B cell (primary cell): ENCODE results near the gene LGALS9C. TPM values are rescaled to one million over a fixed set of nuclear protein-coding genes. Genes with fewer than 3 reads are reported as not detected.
"Not testable (repeated sequence)": the region's sequence is repeated elsewhere in the genome, so short reads cannot be mapped to it uniquely, and the experiment has no call there.

Source experiments
- ATAC-seq: fragments of 200-7000 bp; cut with Tn5 transposase; one replicate; pipeline ENCODE4 v1.10.0; 2021; ENCODE audit warnings: low read depth, mild to moderate bottlenecking, moderate number of reproducible peaks, moderate library complexity
- CTCF ChIA-PET: fragments of 350-600 bp; sonication (Branson Sonifier 250); formaldehyde crosslinking; loops from one replicate; lab custom pipeline; 2021; ENCODE audit warnings: antibody characterized with exemption, inconsistent platforms; lab: Charles Lee
- POLR2A ChIA-PET: fragments of 350-600 bp; sonication (Branson Sonifier 250); formaldehyde crosslinking; loops from one replicate; lab custom pipeline; 2021; ENCODE audit warnings: antibody characterized with exemption; lab: Charles Lee
- DNase-seq: peaks from one replicate; pipeline ENCODE4 v3.0.0; 2013
- H2AFZ ChIP-seq: 2 replicates; pipeline ENCODE4 v1.6.1; 2012; ENCODE audit warnings: mild to moderate bottlenecking, low read depth, low read length; ENCODE audit not compliant: insufficient read depth, poor library complexity, severe bottlenecking
- H3K27ac ChIP-seq, 2 donors: 1 replicate in 1 of 2; 2 replicates in 1 of 2; pipeline ENCODE4 v1.5.1; 2012 to 2013; ENCODE audit warnings: low read length in 2 of 2, mild to moderate bottlenecking in 2 of 2, moderate library complexity in 1 of 2
- H3K27me3 ChIP-seq, 4 experiments: fragments of 200-600 bp in 1 of 4; sonication (generic) in 1 of 4; replicated peaks in 1 of 4; 1 replicate in 2 of 4; 2 replicates in 2 of 4; pipeline versions ENCODE4 v1.6.1 to v1.7.0; 2013 to 2016; ENCODE audit warnings: low read length in 3 of 4, mild to moderate bottlenecking in 2 of 4, mixed read lengths in 1 of 4, moderate library complexity in 1 of 4; ENCODE audit not compliant: insufficient read depth in 4 of 4, control insufficient read depth in 3 of 4; ENCODE audit errors: control extremely low read depth in 1 of 4
- H3K36me3 ChIP-seq, 2 experiments: replicated peaks in 1 of 2; 1 replicate in 1 of 2; 2 replicates in 1 of 2; pipeline versions ENCODE4 v1.6.1 to v1.7.1; 2013; ENCODE audit warnings: low read length in 1 of 2; ENCODE audit not compliant: insufficient read depth in 2 of 2, control insufficient read depth in 1 of 2; ENCODE audit errors: control extremely low read depth in 1 of 2, extremely low read depth in 1 of 2
- H3K4me1 ChIP-seq, 2 donors: fragments of 200-600 bp in 1 of 2; sonication (generic) in 1 of 2; 1 replicate in 1 of 2; 2 replicates in 1 of 2; pipeline versions ENCODE4 v1.5.1 to v1.6.1; 2013 to 2017; ENCODE audit warnings: low read length in 2 of 2; ENCODE audit not compliant: control insufficient read depth in 2 of 2, insufficient read depth in 2 of 2
- H3K4me2 ChIP-seq: replicated peaks from 2 replicates; pipeline ENCODE3; 2012; ENCODE audit warnings: mild to moderate bottlenecking, low read depth, low read length; ENCODE audit not compliant: poor library complexity, severe bottlenecking
- H3K4me3 ChIP-seq, 5 experiments: fragments of 200-600 bp in 1 of 5; sonication (generic) in 1 of 5; 1 replicate in 3 of 5; 2 replicates in 2 of 5; pipeline versions ENCODE4 v1.5.1 to v1.7.0; 2011 to 2016; ENCODE audit warnings: low read length in 4 of 5, mild to moderate bottlenecking in 4 of 5, low read depth in 2 of 5, control low read depth in 1 of 5, moderate library complexity in 1 of 5; ENCODE audit not compliant: insufficient read depth in 1 of 5; ENCODE audit errors: control extremely low read depth in 1 of 5, extremely low read depth in 1 of 5
- H3K79me2 ChIP-seq: fragments of 200-600 bp; sonication (generic); one replicate; pipeline ENCODE4 v1.6.0; 2016; ENCODE audit warnings: low read length; ENCODE audit not compliant: control insufficient read depth, insufficient read depth
- H3K9ac ChIP-seq: fragments of 200-600 bp; sonication (generic); 2 replicates; pipeline ENCODE4 v1.6.1; 2017; ENCODE audit warnings: mild to moderate bottlenecking, low read length, moderate library complexity
- H3K9me3 ChIP-seq, 3 donors: one replicate each; pipeline versions ENCODE4 v1.6.1 to v1.7.1; 2013; ENCODE audit warnings: low read length in 2 of 3; ENCODE audit not compliant: control insufficient read depth in 2 of 3, insufficient read depth in 1 of 3; ENCODE audit errors: control extremely low read depth in 1 of 3
- H4K20me1 ChIP-seq: 2 replicates; pipeline ENCODE4 v1.6.0; 2012; ENCODE audit warnings: mild to moderate bottlenecking, low read length; ENCODE audit not compliant: insufficient read depth, control insufficient read depth, poor library complexity, severe bottlenecking
- H3K27ac Mint-ChIP-seq: one replicate; pipeline ENCODE4 v1.8.0; 2021; ENCODE audit warnings: mixed read lengths
- H3K27me3 Mint-ChIP-seq: one replicate; pipeline ENCODE4 v1.8.0; 2021; ENCODE audit warnings: mixed read lengths
- H3K4me1 Mint-ChIP-seq: one replicate; pipeline ENCODE4 v1.8.0; 2021; ENCODE audit warnings: mixed read lengths
- H3K4me3 Mint-ChIP-seq: one replicate; pipeline ENCODE4 v1.8.0; 2021; ENCODE audit warnings: mixed read lengths
- H3K9me3 Mint-ChIP-seq: one replicate; pipeline ENCODE4 v1.8.0; 2022; ENCODE audit warnings: mixed read lengths; ENCODE audit not compliant: insufficient read depth
- WGBS: methylation state at CpG from one replicate; pipeline ENCODE4 v1.1.5; 2013; ENCODE audit warnings: missing lambda C conversion rate; ENCODE audit not compliant: insufficient coverage; 5-methylcytosine and 5-hydroxymethylcytosine counted together
- intact Hi-C: fragments of 100-400 bp; cut with micrococcal nuclease; formaldehyde crosslinking; loops from one replicate; pipeline ENCODE4 v1.10.0; 2022
- polyA plus RNA-seq: library from polyadenylated mRNA; depleted of rRNA; stranded (reverse); fragments of >200 nt; gene quantifications from 2 replicates; pipeline ENCODE4 v1.2.3, GENCODE V29; 2012
- total RNA-seq, 2 donors: library from RNA; stranded (reverse); fragments of 120-200 nt in 1 of 2; gene quantifications; 1 replicate in 1 of 2; 2 replicates in 1 of 2; pipeline versions ENCODE4 v1.2.3 to v1.2.4, GENCODE V29; 2013 to 2022

LGALS9C gene
- total and polyA plus RNA-seq, 2 donors (not counting 1 experiment from before 2014, with no cell fraction given), result 0.25 to 0.44 TPM

DNA sequence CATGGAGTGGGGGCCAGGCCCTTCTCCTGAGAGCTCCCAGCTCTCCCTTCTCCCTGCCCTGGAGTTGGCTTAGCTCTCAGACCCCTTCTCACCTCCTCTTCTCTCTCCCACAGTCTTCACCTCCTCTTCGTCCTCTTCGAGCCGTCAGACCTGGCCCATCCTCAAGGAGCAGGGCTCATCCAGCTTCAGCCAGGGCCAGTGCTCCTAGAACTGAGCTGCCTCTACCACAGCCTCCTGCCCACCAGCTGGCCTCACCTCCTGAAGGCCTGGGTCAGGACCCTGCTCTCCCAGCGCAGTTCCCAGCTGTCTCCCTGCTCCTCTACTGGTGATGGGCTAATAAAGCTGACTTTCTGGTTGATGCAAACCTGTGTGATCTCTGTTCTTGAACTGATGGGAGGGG is 34.1 kb upstream of the LGALS9C start:
- DNase-seq, H3K4me2 ChIP-seq, H3K9ac ChIP-seq, ATAC-seq, H2AFZ ChIP-seq, H3K4me1 ChIP-seq, H3K27ac Mint-ChIP-seq, H3K9me3 Mint-ChIP-seq, CTCF ChIA-PET, H3K79me2 ChIP-seq, intact Hi-C loops, H3K4me1 Mint-ChIP-seq, H3K4me3 Mint-ChIP-seq, H3K27me3 ChIP-seq, H4K20me1 ChIP-seq, H3K27ac ChIP-seq, H3K9me3 ChIP-seq, H3K27me3 Mint-ChIP-seq, H3K36me3 ChIP-seq, POLR2A ChIA-PET, H3K4me3 ChIP-seq: not testable (repeated sequence)
- no CpG with 5 or more reads among the region's 4 CpGs for WGBS

DNA sequence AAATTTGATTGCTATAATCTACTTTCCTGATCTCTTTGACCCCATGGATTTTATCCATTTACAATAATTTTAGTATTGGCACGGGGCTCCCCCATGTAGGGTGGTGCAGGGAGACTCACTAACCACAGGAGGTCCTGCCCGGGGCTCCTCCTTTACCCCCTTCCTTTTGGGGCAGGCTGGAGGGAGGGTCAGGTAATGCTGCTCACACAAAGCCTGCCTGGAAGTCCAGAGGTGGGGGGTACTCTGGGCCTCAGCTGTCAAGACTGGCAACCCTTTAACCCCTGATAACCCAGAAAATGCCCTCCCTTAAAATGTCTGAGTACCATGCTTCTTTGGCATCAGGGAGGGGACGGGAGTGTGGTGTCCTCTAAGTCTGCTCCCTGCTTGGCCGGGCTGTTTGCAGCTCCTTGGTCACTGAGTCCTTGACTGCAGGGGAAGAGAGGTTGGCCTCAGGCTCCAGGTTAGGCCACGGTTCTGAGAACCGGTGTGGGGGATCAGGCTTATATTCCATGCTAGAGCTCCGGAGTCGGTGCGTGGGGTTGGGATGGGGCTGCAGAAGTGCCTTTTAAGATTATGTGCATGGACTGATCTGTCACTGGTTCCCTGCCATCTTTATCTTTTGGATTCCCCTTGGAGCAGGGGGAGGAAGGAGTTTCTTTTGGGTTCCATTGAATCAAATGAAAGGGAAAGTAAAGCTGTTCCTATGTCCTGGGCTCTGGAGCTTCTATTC is 28.9 kb upstream of the LGALS9C start:
- H3K4me2 ChIP-seq, H3K9me3 Mint-ChIP-seq, H3K27me3 ChIP-seq, H2AFZ ChIP-seq, H4K20me1 ChIP-seq, H3K27ac Mint-ChIP-seq, CTCF ChIA-PET, H3K4me1 ChIP-seq, H3K27ac ChIP-seq, DNase-seq, ATAC-seq, H3K27me3 Mint-ChIP-seq, intact Hi-C loops, H3K4me3 Mint-ChIP-seq, POLR2A ChIA-PET, H3K4me1 Mint-ChIP-seq, H3K79me2 ChIP-seq, H3K4me3 ChIP-seq, H3K9me3 ChIP-seq, H3K36me3 ChIP-seq, H3K9ac ChIP-seq: not testable (repeated sequence)
- WGBS, result no CpG with 5 or more reads among the region's 9 CpGs

DNA sequence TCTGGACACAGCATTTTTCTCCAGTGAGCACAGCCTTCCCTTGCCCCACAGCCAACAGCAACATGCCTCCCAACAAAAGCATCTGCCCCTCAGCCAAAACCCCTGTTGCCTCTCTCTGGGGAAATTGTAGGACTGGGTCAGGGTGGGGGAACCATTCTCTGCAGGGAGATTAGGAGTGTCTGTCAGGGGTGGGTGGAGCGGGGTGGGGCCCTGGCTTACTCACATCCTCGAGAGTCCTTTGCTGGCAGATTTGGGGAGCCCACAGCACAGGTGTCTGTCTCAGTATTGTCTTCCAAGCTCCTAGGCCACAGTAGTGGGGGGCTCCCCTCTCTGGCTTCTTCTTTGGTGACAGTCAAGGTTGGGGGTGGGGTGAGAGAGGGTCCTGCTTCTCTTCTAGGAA is 28.3 kb upstream of the LGALS9C start:
- H2AFZ ChIP-seq, intact Hi-C loops, DNase-seq, H3K4me3 ChIP-seq, H4K20me1 ChIP-seq, H3K27ac ChIP-seq, ATAC-seq, POLR2A ChIA-PET, H3K9me3 ChIP-seq, H3K79me2 ChIP-seq, H3K27me3 Mint-ChIP-seq, H3K9ac ChIP-seq, H3K4me1 Mint-ChIP-seq, H3K36me3 ChIP-seq, H3K9me3 Mint-ChIP-seq, H3K27me3 ChIP-seq, H3K4me1 ChIP-seq, H3K4me3 Mint-ChIP-seq, H3K4me2 ChIP-seq, H3K27ac Mint-ChIP-seq, CTCF ChIA-PET: not testable (repeated sequence)
- WGBS, result no CpG with 5 or more reads among the region's 2 CpGs

DNA sequence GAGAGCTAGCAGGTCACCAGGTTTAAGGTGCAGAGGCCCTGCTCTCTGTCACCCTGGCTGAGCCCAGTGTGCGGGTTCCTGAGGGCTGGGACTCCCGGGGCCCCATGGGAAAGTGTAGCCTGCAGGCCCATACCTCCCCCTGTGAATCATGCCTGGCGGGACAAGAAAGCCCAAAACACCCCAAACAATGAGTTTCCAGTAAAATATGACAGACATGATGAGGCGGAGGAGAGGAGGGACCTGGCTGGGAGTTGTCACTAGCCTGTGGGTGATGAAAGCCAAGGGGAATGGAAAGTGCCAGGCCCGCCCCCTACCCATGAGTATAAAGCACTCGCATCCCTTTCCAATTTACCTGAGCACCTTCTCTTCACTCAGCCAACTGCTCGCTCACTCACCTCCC is 26.8 kb upstream of the LGALS9C start:
- CTCF ChIA-PET, H3K4me2 ChIP-seq, POLR2A ChIA-PET, intact Hi-C loops, H3K36me3 ChIP-seq, H3K4me3 Mint-ChIP-seq, H3K9me3 Mint-ChIP-seq, H3K27me3 ChIP-seq, H2AFZ ChIP-seq, H3K4me1 ChIP-seq, H3K4me1 Mint-ChIP-seq, H4K20me1 ChIP-seq, H3K27me3 Mint-ChIP-seq, H3K4me3 ChIP-seq, H3K9ac ChIP-seq, H3K79me2 ChIP-seq, H3K27ac Mint-ChIP-seq, H3K27ac ChIP-seq, DNase-seq, ATAC-seq, H3K9me3 ChIP-seq: not testable (repeated sequence)
- WGBS, result no CpG with 5 or more reads among the region's 7 CpGs
